ENCODE data around the gene DLAT.
A peak's percentile ranks its signal among the peaks of the same experiment; 100 is the strongest.
"Not testable (repeated sequence)": the region's sequence is repeated elsewhere in the genome, so short reads cannot be mapped to it uniquely, and the experiment has no call there.

The DLAT gene

GRCh38 chr11:112000703-112001102 is 24.5 kb upstream of the DLAT start:
- H2BK5ac ChIP-seq (ENCODE audit: low read length) = no peak overlapping the region
- no peaks in the 10 kb centered on the region for H3K36me3 ChIP-seq (ENCODE audit: control insufficient read depth, insufficient read depth, low read length)
- H2AK5ac ChIP-seq (ENCODE audit: low read length) = no peak overlapping the region
- WGBS (ENCODE audit: extremely low coverage, insufficient coverage, low lambda C conversion rate) = no CpG with 5 or more reads among the region's 1 CpG
- H4K5ac ChIP-seq (ENCODE audit: low read length) = no peak overlapping the region
- H3K4ac ChIP-seq (ENCODE audit: low read depth, low read length) = no peak overlapping the region
- H4K8ac ChIP-seq (ENCODE audit: low read depth, low read length) = no peak overlapping the region
- no peak for DNase-seq
- no peaks in the 10 kb centered on the region for H3K79me1 ChIP-seq (ENCODE audit: low read length)
- H3K23ac ChIP-seq (ENCODE audit: low read length) = no peak overlapping the region
- H3K79me2 ChIP-seq (ENCODE audit: control insufficient read depth, insufficient read depth, low read length) = no peaks in the 10 kb centered on the region
- H3K27me3 ChIP-seq (ENCODE audit: insufficient read depth, low read length, poor library complexity) = no peaks in the 10 kb centered on the region
- H3K9ac ChIP-seq (ENCODE audit: low read length) = no peak overlapping the region
- no peak overlapping the region for H3K56ac ChIP-seq (ENCODE audit: low read length)
- no peak overlapping the region for H3K4me3 ChIP-seq (ENCODE audit: low read length)
- no peak overlapping the region for H2BK120ac ChIP-seq (ENCODE audit: low read depth, low read length)
- no peak overlapping the region for H3K18ac ChIP-seq (ENCODE audit: low read length)
- H3K27ac ChIP-seq (ENCODE audit: low read depth, low read length) = no peak overlapping the region
- H3K4me2 ChIP-seq (ENCODE audit: low read length) = no peak overlapping the region
- H3K4me1 ChIP-seq (ENCODE audit: control insufficient read depth, low read depth, low read length) = no peaks in the 10 kb centered on the region
- no peak overlapping the region for H2BK15ac ChIP-seq (replicated peaks; ENCODE audit: low read depth)

DNA sequence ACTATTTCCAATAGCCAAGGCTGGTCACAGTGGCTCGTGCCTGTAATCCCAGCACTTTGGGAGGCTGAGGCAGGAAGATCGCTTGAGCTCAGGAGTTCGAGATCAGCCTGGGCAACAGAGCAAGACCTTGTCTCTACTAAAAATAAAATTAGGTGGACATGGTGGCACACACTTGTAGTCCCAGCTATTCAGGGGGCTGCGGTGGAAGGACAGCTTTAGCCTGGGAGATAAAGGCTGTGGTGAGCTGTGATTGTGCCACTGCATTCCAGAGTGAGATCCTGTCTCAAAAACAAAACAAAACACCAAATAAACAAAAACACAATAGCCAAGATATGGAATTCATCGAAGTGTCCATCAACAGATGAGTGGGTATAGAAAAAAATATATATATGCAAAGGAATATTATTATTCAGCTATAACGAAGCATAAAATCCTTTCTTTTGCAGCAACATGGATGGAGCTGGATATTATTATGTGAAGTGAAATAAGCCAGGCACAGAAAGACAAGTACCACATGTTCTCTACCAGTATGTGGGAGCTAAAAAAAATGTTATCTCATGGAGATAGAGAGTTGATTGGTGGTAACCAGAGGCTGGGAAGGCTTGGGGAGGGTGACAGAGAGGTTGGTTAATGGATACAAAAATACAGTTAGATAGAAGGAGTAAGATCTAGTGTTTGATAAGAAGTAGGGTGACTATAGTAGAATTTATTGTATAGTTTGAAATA is 22.6 kb upstream of the DLAT start:
- Histone ChIP-seq H3K4me3 (ENCODE audit: low read length) (no peak overlapping the region), H2BK120ac (ENCODE audit: low read depth, low read length) (no peak overlapping the region), H3K79me1 (ENCODE audit: low read length) (no peaks in the 10 kb centered on the region), H3K56ac (ENCODE audit: low read length) (no peak overlapping the region), H3K27me3 (ENCODE audit: insufficient read depth, low read length, poor library complexity) (no peaks in the 10 kb centered on the region), H3K36me3 (ENCODE audit: control insufficient read depth, insufficient read depth, low read length) (no peaks in the 10 kb centered on the region), H3K18ac (ENCODE audit: low read length) (no peak overlapping the region), H2AK5ac (ENCODE audit: low read length) (no peak overlapping the region), H4K8ac (ENCODE audit: low read depth, low read length) (no peak overlapping the region), H3K9ac (ENCODE audit: low read length) (no peak overlapping the region), H3K4me2 (ENCODE audit: low read length) (no peak overlapping the region), H3K79me2 (ENCODE audit: control insufficient read depth, insufficient read depth, low read length) (no peaks in the 10 kb centered on the region), H2BK5ac (ENCODE audit: low read length) (no peak overlapping the region), H3K4ac (ENCODE audit: low read depth, low read length) (no peak overlapping the region), H3K27ac (ENCODE audit: low read depth, low read length) (no peak overlapping the region), H4K5ac (ENCODE audit: low read length) (no peak overlapping the region), H2BK15ac (replicated peaks; ENCODE audit: low read depth) (no peak overlapping the region), H3K4me1 (ENCODE audit: control insufficient read depth, low read depth, low read length) (no peaks in the 10 kb centered on the region), H3K23ac (ENCODE audit: low read length) (no peak overlapping the region)
- DNase-seq = no peak
- WGBS (ENCODE audit: extremely low coverage, insufficient coverage, low lambda C conversion rate) = no CpG with 5 or more reads among the region's 6 CpGs

DNA sequence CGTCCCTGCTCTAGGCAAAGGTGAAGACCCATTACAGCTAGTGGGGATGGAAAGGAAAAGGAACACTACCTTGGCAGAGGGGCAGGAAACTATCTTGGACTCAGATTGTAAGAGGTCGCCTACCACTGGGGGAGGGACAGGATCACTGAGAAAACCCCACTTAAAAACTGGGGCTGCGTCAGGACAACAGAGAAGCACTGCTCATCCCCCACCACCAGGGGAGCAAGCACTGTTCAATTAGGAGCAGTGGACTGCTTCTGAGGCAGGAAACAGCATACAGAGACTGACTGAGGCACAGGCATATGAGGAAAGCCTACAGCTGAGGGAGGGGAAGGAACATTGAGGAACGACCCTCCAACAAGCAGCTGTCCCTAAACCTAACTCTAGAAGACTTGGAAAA is 20.8 kb upstream of the DLAT start:
- Histone ChIP-seq H2BK5ac (ENCODE audit: low read length) (no peak overlapping the region), H3K56ac (ENCODE audit: low read length) (no peak overlapping the region), H3K4me3 (ENCODE audit: low read length) (no peak overlapping the region), H3K9ac (ENCODE audit: low read length) (no peak overlapping the region), H3K79me1 (ENCODE audit: low read length) (no peaks in the 10 kb centered on the region), H4K5ac (ENCODE audit: low read length) (no peak overlapping the region), H2AK5ac (ENCODE audit: low read length) (no peak overlapping the region), H3K4ac (ENCODE audit: low read depth, low read length) (no peak overlapping the region), H3K27ac (ENCODE audit: low read depth, low read length) (no peak overlapping the region), H3K23ac (ENCODE audit: low read length) (no peak overlapping the region), H3K4me2 (ENCODE audit: low read length) (no peak overlapping the region), H3K18ac (ENCODE audit: low read length) (no peak overlapping the region), H3K36me3 (ENCODE audit: control insufficient read depth, insufficient read depth, low read length) (no peaks in the 10 kb centered on the region), H2BK15ac (replicated peaks; ENCODE audit: low read depth) (no peak overlapping the region), H4K8ac (ENCODE audit: low read depth, low read length) (no peak overlapping the region), H2BK120ac (ENCODE audit: low read depth, low read length) (no peak overlapping the region), H3K27me3 (ENCODE audit: insufficient read depth, low read length, poor library complexity) (no peaks in the 10 kb centered on the region), H3K4me1 (ENCODE audit: control insufficient read depth, low read depth, low read length) (no peaks in the 10 kb centered on the region), H3K79me2 (ENCODE audit: control insufficient read depth, insufficient read depth, low read length) (no peaks in the 10 kb centered on the region)
- no CpG with 5 or more reads among the region's 4 CpGs for WGBS (ENCODE audit: extremely low coverage, insufficient coverage, low lambda C conversion rate)
- DNase-seq = peak; percentile 63

DNA sequence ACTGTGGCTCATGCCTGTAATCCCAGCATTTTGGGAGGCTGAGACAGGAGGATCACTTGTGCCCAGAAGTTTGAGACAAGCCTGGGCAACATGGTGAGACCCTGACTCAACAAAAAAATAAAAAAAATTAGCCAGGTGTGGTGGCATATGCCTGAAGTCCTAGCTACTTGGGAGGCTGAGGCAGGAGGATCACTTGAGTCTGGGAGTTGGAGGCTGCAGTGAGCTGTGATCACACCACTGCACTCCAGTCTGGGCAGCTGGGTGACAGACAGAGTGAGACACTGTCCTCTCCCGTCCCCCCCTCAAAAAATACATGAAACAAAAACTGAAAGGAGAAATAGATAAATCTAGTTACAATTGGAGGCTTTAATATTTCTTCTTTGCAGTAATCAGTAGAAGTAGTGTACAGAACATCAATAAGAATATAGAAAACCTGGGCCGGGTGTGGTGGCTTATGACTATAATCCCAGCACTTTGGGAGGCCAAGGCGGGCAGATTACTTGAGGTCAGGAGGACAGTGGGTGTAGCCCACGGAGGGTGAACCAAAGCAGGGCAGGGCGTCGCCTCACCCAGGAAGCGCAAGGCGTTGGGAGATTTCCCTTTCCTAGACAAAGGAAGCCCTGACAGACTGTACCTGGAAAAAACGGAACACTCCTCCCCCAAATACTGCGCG is 19.6 kb upstream of the DLAT start:
- Histone ChIP-seq H3K27me3 (ENCODE audit: insufficient read depth, low read length, poor library complexity) (no peaks in the 10 kb centered on the region), H3K4me2 (ENCODE audit: low read length) (no peak overlapping the region), H3K4ac (ENCODE audit: low read depth, low read length) (no peak overlapping the region), H4K8ac (ENCODE audit: low read depth, low read length) (no peak overlapping the region), H3K79me2 (ENCODE audit: control insufficient read depth, insufficient read depth, low read length) (no peaks in the 10 kb centered on the region), H2BK15ac (replicated peaks; ENCODE audit: low read depth) (no peak overlapping the region), H3K18ac (ENCODE audit: low read length) (no peak overlapping the region), H2BK5ac (ENCODE audit: low read length) (no peak overlapping the region), H3K4me1 (ENCODE audit: control insufficient read depth, low read depth, low read length) (no peaks in the 10 kb centered on the region), H3K4me3 (ENCODE audit: low read length) (no peak overlapping the region), H3K56ac (ENCODE audit: low read length) (no peak overlapping the region), H3K36me3 (ENCODE audit: control insufficient read depth, insufficient read depth, low read length) (no peaks in the 10 kb centered on the region), H2AK5ac (ENCODE audit: low read length) (no peak overlapping the region), H3K27ac (ENCODE audit: low read depth, low read length) (no peak overlapping the region), H3K23ac (ENCODE audit: low read length) (no peak overlapping the region), H2BK120ac (ENCODE audit: low read depth, low read length) (no peak overlapping the region), H3K9ac (ENCODE audit: low read length) (no peak overlapping the region), H4K5ac (ENCODE audit: low read length) (no peak overlapping the region), H3K79me1 (ENCODE audit: low read length) (no peaks in the 10 kb centered on the region)
- no peak for DNase-seq
- no CpG with 5 or more reads among the region's 11 CpGs for WGBS (ENCODE audit: extremely low coverage, insufficient coverage, low lambda C conversion rate)

DNA sequence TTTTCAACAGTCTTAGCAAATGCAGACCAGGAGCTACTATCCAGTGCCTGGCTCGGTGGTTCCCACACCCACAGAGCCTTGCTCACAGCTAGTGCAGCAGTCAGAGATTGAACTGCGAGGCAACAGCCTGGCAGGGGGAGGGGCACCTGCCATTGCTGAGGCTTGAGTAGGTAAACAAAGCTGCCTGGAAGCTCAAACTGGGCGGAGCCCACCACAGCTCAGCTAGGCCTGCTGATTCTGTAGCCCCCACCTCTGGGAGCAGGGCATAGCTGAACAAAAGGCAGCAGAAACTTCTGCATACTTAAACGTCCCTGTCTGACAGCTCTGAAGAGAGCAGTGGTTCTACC is 19.1 kb upstream of the DLAT start:
- not testable (repeated sequence) for H3K4ac ChIP-seq (ENCODE audit: low read depth, low read length); H3K79me1 ChIP-seq (ENCODE audit: low read length); H2BK5ac ChIP-seq (ENCODE audit: low read length); H3K36me3 ChIP-seq (ENCODE audit: control insufficient read depth, insufficient read depth, low read length); H3K27ac ChIP-seq (ENCODE audit: low read depth, low read length); H2AK5ac ChIP-seq (ENCODE audit: low read length); DNase-seq; H3K4me3 ChIP-seq (ENCODE audit: low read length); H2BK120ac ChIP-seq (ENCODE audit: low read depth, low read length); H4K5ac ChIP-seq (ENCODE audit: low read length); H3K4me1 ChIP-seq (ENCODE audit: control insufficient read depth, low read depth, low read length); H3K79me2 ChIP-seq (ENCODE audit: control insufficient read depth, insufficient read depth, low read length); H2BK15ac ChIP-seq (replicated peaks; ENCODE audit: low read depth); H3K23ac ChIP-seq (ENCODE audit: low read length); H3K4me2 ChIP-seq (ENCODE audit: low read length); H4K8ac ChIP-seq (ENCODE audit: low read depth, low read length); H3K27me3 ChIP-seq (ENCODE audit: insufficient read depth, low read length, poor library complexity); H3K56ac ChIP-seq (ENCODE audit: low read length); H3K9ac ChIP-seq (ENCODE audit: low read length); H3K18ac ChIP-seq (ENCODE audit: low read length)
- WGBS (ENCODE audit: extremely low coverage, insufficient coverage, low lambda C conversion rate) = no CpG with 5 or more reads among the region's 4 CpGs

DNA sequence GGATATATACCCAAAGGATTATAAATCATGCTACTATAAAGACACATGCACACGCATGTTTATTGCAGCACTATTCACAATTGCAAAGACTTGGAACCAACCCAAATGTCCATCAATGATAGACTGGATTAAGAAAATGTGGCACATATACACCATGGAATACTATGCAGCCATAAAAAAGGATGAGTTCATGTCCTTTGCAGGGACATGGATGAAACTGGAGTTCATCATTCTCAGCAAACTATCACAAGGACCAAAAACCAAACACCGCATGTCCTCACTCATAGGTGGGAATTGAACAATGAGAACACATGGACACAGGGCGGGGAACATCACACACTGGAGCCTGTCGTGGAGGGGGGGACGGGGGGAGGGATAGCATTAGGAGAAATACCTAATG is 13.8 kb upstream of the DLAT start:
- not testable (repeated sequence) for H2BK5ac ChIP-seq (ENCODE audit: low read length); DNase-seq; H2AK5ac ChIP-seq (ENCODE audit: low read length); H3K56ac ChIP-seq (ENCODE audit: low read length); H4K8ac ChIP-seq (ENCODE audit: low read depth, low read length); H3K18ac ChIP-seq (ENCODE audit: low read length); H3K4me3 ChIP-seq (ENCODE audit: low read length); H3K4me1 ChIP-seq (ENCODE audit: control insufficient read depth, low read depth, low read length); H3K27ac ChIP-seq (ENCODE audit: low read depth, low read length); H3K79me1 ChIP-seq (ENCODE audit: low read length); H3K4ac ChIP-seq (ENCODE audit: low read depth, low read length); H3K9ac ChIP-seq (ENCODE audit: low read length); H4K5ac ChIP-seq (ENCODE audit: low read length); H2BK120ac ChIP-seq (ENCODE audit: low read depth, low read length); H3K4me2 ChIP-seq (ENCODE audit: low read length); H3K36me3 ChIP-seq (ENCODE audit: control insufficient read depth, insufficient read depth, low read length); H2BK15ac ChIP-seq (replicated peaks; ENCODE audit: low read depth); H3K23ac ChIP-seq (ENCODE audit: low read length); H3K79me2 ChIP-seq (ENCODE audit: control insufficient read depth, insufficient read depth, low read length); H3K27me3 ChIP-seq (ENCODE audit: insufficient read depth, low read length, poor library complexity)
- no CpG with 5 or more reads among the region's 5 CpGs for WGBS (ENCODE audit: extremely low coverage, insufficient coverage, low lambda C conversion rate)
